GM21825 (cell line): Measurements from ENCODE around the gene ABHD5.
A peak's percentile ranks its signal among the peaks of the same experiment; 100 is the strongest.

Experiments used
- ATAC-seq: cut with Tn5 transposase; IDR thresholded peaks from one replicate; pipeline ENCODE4 v1.9.1; 2021; ENCODE audit warnings: mild to moderate bottlenecking, moderate library complexity; ENCODE audit not compliant: unreplicated experiment

ABHD5 gene

GRCh38 chr3:43753741-43754715 lies 63.3 kb downstream of the ABHD5 start:
- no peak for ATAC-seq

- ATAC-seq, result no peak
These were observed 64.9 kb downstream of the ABHD5 start for GRCh38 chr3:43755516-43756200.

- no peak for ATAC-seq
These were observed 67.1 kb downstream of the ABHD5 start for GRCh38 chr3:43757666-43758321.

- ATAC-seq, result no peak
These were observed 68.0 kb downstream of the ABHD5 start for GRCh38 chr3:43758592-43759225.

- ATAC-seq, result no peak
These were observed 68.6 kb downstream of the ABHD5 start for GRCh38 chr3:43759297-43759782.

- no peak for ATAC-seq
These were observed 69.2 kb downstream of the ABHD5 start for GRCh38 chr3:43759938-43760337.

- no peak for ATAC-seq
These were observed 70.2 kb downstream of the ABHD5 start for GRCh38 chr3:43760938-43761337.

- ATAC-seq, result no peak
These were observed 71.7 kb downstream of the ABHD5 start for GRCh38 chr3:43762451-43762850.

GRCh38 chr3:43764056-43764455 lies 73.3 kb downstream of the ABHD5 start:
- ATAC-seq, result no peak

GRCh38 chr3:43764471-43764870 lies 73.7 kb downstream of the ABHD5 start:
- no peak for ATAC-seq

- ATAC-seq, result no peak
These were observed 74.8 kb downstream of the ABHD5 start for GRCh38 chr3:43765521-43765971.

GRCh38 chr3:43766672-43767465 lies 76.1 kb downstream of the ABHD5 start:
- ATAC-seq, result no peak

GRCh38 chr3:43768381-43768973 lies 77.7 kb downstream of the ABHD5 start:
- no peak for ATAC-seq

GRCh38 chr3:43769097-43769884 lies 78.6 kb downstream of the ABHD5 start:
- ATAC-seq, result peak; percentile 75

GRCh38 chr3:43769885-43770425 lies 79.2 kb downstream of the ABHD5 start:
- no peak for ATAC-seq

GRCh38 chr3:43770426-43771103 lies 79.8 kb downstream of the ABHD5 start:
- no peak for ATAC-seq

- no peak for ATAC-seq
These were observed 80.9 kb downstream of the ABHD5 start for GRCh38 chr3:43771610-43772009.
